IPS-18a (cell line): Measurements from ENCODE around the gene GLIPR1L2.
"Not testable (repeated sequence)": the region's sequence is repeated elsewhere in the genome, so short reads cannot be mapped to it uniquely, and the experiment has no call there.

Source experiments
- H3K27ac ChIP-seq: one replicate; pipeline ENCODE4 v1.5.1; 2013; ENCODE audit warnings: low read length
- H3K27me3 ChIP-seq: one replicate; pipeline ENCODE4 v1.6.1; 2013; ENCODE audit warnings: mild to moderate bottlenecking, low read length; ENCODE audit not compliant: control insufficient read depth, insufficient read depth
- H3K36me3 ChIP-seq: one replicate; pipeline ENCODE4 v1.6.1; 2013; ENCODE audit warnings: low read depth, low read length; ENCODE audit not compliant: control insufficient read depth
- H3K4me1 ChIP-seq: one replicate; pipeline ENCODE4 v1.6.1; 2013; ENCODE audit warnings: low read depth, low read length; ENCODE audit not compliant: control insufficient read depth
- H3K4me3 ChIP-seq: one replicate; pipeline ENCODE4 v1.5.1; 2013; ENCODE audit warnings: low read length
- H3K9ac ChIP-seq: one replicate; pipeline ENCODE4 v1.6.1; 2013; ENCODE audit warnings: mild to moderate bottlenecking, low read length, moderate library complexity
- H3K9me3 ChIP-seq: one replicate; pipeline ENCODE4 v1.6.1; 2013; ENCODE audit warnings: low read depth, low read length; ENCODE audit not compliant: control insufficient read depth

GLIPR1L2 gene

GRCh38 chr12:75390899-75391538, at the start of gene GLIPR1L2:
Gene GLIPR1L2 (plus strand): TSS chr12:75391089. CDS start chr12:75391117, 28 bp downstream.
- Histone ChIP-seq H3K27ac (no peak within 1 kb of the TSS), H3K36me3 (no peaks in the 10 kb centered on the region), H3K9ac (peak within 1 kb of the TSS; percentile 65)

DNA sequence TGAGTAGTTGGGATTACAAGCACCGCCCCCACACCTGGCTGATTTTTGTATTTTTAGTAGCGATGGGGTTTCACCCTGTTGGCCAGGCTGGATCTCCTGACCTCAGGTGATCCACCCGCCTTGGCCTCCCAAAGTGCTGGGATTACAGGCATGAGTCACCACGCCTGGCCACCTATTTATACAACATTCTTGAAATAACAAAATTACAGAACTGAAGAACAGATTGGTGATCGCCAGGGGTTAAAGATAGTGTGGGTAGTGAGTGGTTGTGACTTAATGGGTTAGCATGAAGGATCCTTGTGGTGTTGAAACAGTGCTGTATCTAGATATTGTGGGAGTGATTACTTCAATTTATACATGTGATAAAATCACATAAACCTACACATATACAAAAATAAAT, 49.0 kb upstream of the GLIPR1L2 start:
- Histone ChIP-seq H3K27me3 (no peaks in the 10 kb centered on the region), H3K36me3 (no peaks in the 10 kb centered on the region), H3K27ac (no peak overlapping the region), H3K9ac (no peak overlapping the region), H3K9me3 (no peaks in the 10 kb centered on the region), H3K4me3 (no peak overlapping the region), H3K4me1 (no peaks in the 10 kb centered on the region)

More at GRCh38 chr12:75390899-75391538, at the start of gene GLIPR1L2:
- Histone ChIP-seq H3K4me1 (peaks cover 4% of the 10 kb centered on the region), H3K9me3 (no peaks in the 10 kb centered on the region), H3K27me3 (no peaks in the 10 kb centered on the region), H3K4me3 (peak within 1 kb of the TSS; percentile 65)

- Histone ChIP-seq H3K4me1 (no peaks in the 10 kb centered on the region), H3K27me3 (no peaks in the 10 kb centered on the region), H3K9ac (no peak overlapping the region), H3K36me3 (no peaks in the 10 kb centered on the region), H3K4me3 (no peak overlapping the region), H3K27ac (no peak overlapping the region), H3K9me3 (no peaks in the 10 kb centered on the region)
These were observed 45.4 kb upstream of the GLIPR1L2 start for GRCh38 chr12:75345531-75345930.

GRCh38 chr12:75346215-75346614, 44.7 kb upstream of the GLIPR1L2 start:
- not testable (repeated sequence) for H3K27ac ChIP-seq, H3K9me3 ChIP-seq, H3K4me3 ChIP-seq, H3K9ac ChIP-seq, H3K4me1 ChIP-seq, H3K27me3 ChIP-seq, H3K36me3 ChIP-seq

DNA sequence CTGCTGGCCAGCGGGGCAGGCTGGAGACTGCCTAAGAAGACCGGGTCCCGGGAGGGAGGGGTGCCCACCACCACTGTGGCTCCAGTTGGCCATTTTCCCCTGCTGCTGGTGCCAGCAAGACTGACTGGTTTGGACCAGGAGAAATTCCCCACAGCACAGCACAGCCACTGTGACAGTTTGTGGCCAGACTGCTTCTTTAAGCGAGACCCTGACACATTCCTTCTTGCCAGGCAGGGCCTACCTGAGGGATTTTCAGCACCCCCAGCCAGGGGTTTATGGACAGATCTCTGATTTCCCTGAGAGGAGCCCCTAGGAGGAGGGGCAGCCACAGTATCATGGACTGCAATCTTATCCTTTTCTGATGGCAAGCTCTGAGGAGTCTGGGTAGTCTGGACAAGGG, 40.9 kb upstream of the GLIPR1L2 start:
- Histone ChIP-seq H3K27ac (no peak overlapping the region), H3K36me3 (no peaks in the 10 kb centered on the region), H3K4me1 (no peaks in the 10 kb centered on the region), H3K9ac (no peak overlapping the region), H3K9me3 (peaks cover 5% of the 10 kb centered on the region), H3K27me3 (no peaks in the 10 kb centered on the region), H3K4me3 (no peak overlapping the region)

DNA sequence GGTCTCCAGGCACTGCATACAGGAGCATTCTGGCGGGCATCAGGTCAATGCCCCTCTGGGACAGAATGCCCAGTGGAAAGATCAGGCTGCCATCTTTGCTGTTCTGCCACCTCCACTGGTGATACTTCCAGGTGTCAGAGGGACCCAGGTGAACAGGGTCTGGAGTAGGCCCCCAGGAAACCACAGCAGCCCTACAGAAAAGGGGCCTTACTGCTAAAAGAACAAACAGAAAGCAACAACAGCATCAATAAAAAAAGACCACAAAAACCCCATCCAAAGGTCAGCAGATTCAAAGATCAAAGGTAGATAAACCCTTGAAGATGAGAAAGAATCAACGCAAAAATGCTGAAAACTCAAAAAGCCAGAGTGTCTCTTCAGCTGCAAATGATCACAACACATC, 40.5 kb upstream of the GLIPR1L2 start:
- no peaks in the 10 kb centered on the region for H3K36me3 ChIP-seq
- no peaks in the 10 kb centered on the region for H3K27me3 ChIP-seq
- H3K4me1 ChIP-seq, result no peaks in the 10 kb centered on the region
- H3K9me3 ChIP-seq, result peaks cover 10% of the 10 kb centered on the region
- no peak overlapping the region for H3K27ac ChIP-seq
- no peak overlapping the region for H3K4me3 ChIP-seq
- H3K9ac ChIP-seq, result no peak overlapping the region

DNA sequence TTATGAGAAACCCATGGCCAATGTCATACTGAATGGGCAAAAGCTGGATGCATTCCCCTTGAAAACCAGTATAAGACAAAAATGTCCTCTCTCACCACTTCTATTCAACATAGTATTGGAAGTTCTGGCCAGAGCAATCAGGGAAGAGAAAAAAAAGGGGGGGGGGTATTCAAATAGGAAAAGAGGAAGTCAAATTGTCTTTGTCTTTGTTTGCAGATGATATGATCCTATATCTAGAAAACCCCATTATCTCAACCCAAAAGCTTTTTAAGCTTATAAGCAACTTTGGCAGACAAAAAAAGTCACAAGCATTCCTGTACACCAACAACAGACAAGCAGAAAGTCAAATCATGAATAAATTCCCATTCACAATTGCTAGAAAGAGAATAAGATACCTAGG, 36.9 kb upstream of the GLIPR1L2 start:
- Histone ChIP-seq H3K27ac (no peak overlapping the region), H3K36me3 (no peaks in the 10 kb centered on the region), H3K4me3 (no peak overlapping the region), H3K27me3 (no peaks in the 10 kb centered on the region), H3K4me1 (no peaks in the 10 kb centered on the region), H3K9ac (no peak overlapping the region), H3K9me3 (peaks cover 11% of the 10 kb centered on the region)

- Histone ChIP-seq H3K27ac (no peak overlapping the region), H3K9ac (no peak overlapping the region), H3K4me1 (peaks cover 4% of the 10 kb centered on the region), H3K4me3 (no peak overlapping the region), H3K27me3 (no peaks in the 10 kb centered on the region), H3K36me3 (no peaks in the 10 kb centered on the region), H3K9me3 (no peaks in the 10 kb centered on the region)
These were observed 30.0 kb upstream of the GLIPR1L2 start for GRCh38 chr12:75360920-75361319.

- H3K9me3 ChIP-seq, result no peaks in the 10 kb centered on the region
- no peak overlapping the region for H3K27ac ChIP-seq
- no peaks in the 10 kb centered on the region for H3K36me3 ChIP-seq
- no peaks in the 10 kb centered on the region for H3K27me3 ChIP-seq
- no peak overlapping the region for H3K4me3 ChIP-seq
- peaks cover 9% of the 10 kb centered on the region for H3K4me1 ChIP-seq
- no peak overlapping the region for H3K9ac ChIP-seq
These were observed 29.5 kb upstream of the GLIPR1L2 start for GRCh38 chr12:75361408-75361807.

DNA sequence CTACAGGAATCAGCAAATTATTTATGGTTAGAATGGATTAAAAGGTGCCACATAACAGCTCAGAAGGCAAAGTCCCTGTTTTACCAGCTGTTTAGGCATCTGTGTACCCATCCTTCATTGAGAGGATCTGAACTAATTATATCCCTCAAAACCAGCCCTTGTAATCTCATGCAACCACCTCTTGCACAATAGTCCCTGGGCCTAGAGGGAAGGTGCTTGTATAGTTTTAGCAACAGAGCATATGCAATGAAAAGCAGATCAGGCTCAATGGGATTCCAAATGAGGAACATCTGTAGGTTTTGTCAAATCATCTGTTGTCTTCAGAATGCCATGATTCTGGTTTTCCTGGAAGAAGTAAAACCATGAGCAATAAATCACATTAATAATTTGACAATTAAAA, 26.0 kb upstream of the GLIPR1L2 start:
- H3K4me1 ChIP-seq, result peaks cover 26% of the 10 kb centered on the region

GRCh38 chr12:75366629-75367028, 24.3 kb upstream of the GLIPR1L2 start:
- Histone ChIP-seq H3K4me3 (peak overlapping the region; percentile 44), H3K36me3 (no peaks in the 10 kb centered on the region), H3K9me3 (no peaks in the 10 kb centered on the region), H3K4me1 (peaks cover 26% of the 10 kb centered on the region), H3K27me3 (no peaks in the 10 kb centered on the region), H3K9ac (no peak overlapping the region), H3K27ac (no peak overlapping the region)

More for the DNA sequence above, 26.0 kb upstream of the GLIPR1L2 start:
- H3K9me3 ChIP-seq, result no peaks in the 10 kb centered on the region
- no peaks in the 10 kb centered on the region for H3K36me3 ChIP-seq
- H3K9ac ChIP-seq, result no peak overlapping the region
- H3K27ac ChIP-seq, result no peak overlapping the region
- no peaks in the 10 kb centered on the region for H3K27me3 ChIP-seq
- H3K4me3 ChIP-seq, result no peak overlapping the region

DNA sequence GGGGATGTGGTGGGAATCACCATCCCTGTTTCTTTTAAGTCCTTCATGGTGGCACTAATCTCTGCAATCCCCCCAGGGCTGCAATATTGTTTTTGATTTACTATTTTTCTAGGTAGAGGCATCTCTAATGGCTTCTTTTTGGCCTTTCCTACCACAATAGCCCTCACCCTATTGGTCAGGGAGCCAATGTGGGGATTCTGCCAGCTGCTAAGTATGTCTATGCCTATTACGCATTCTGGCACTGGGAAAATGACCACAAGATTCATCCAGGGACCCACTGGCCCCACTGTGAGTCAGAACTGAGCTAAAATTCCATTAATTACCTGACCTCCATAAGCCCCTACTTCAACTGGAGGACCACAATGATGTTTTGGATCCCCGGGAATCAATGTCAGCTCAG, 15.9 kb upstream of the GLIPR1L2 start:
- no peaks in the 10 kb centered on the region for H3K27me3 ChIP-seq
- no peaks in the 10 kb centered on the region for H3K4me1 ChIP-seq
- no peaks in the 10 kb centered on the region for H3K36me3 ChIP-seq
- H3K4me3 ChIP-seq, result no peak overlapping the region
- H3K9me3 ChIP-seq, result no peaks in the 10 kb centered on the region
- H3K9ac ChIP-seq, result no peak overlapping the region
- H3K27ac ChIP-seq, result no peak overlapping the region
